Umbilical cord (tissue), 1 donor: ENCODE data around the gene GYS1. TPM values are rescaled to one million over a fixed set of nuclear protein-coding genes. Genes with fewer than 3 reads are reported as not detected.

Experiments
- total RNA-seq: library from RNA; depleted of rRNA; stranded (reverse); fragments of >200 nt; gene quantifications from one replicate; pipeline ENCODE4 v1.2.3, GENCODE V29; 2014; ENCODE audit warnings: low replicate concordance; ENCODE audit not compliant: insufficient read depth

GYS1 gene
- total RNA-seq, 1 donor from 2014 or later, result 46.9 TPM

Other genes with a start within 250 kb of the GYS1 start
- not detected for gene IZUMO1, start 246.4 kb downstream of the GYS1 start, total RNA-seq
- 1.4 TPM for gene FUT1, start 240.7 kb downstream of the GYS1 start, total RNA-seq
- gene FGF21, start 237.8 kb downstream of the GYS1 start, total RNA-seq, result not detected
- 11.1 TPM for gene BCAT2, start 182.3 kb downstream of the GYS1 start, total RNA-seq
- gene HSD17B14, start 156.8 kb downstream of the GYS1 start, total RNA-seq, result 3.4 TPM
- gene PLEKHA4, start 124.7 kb downstream of the GYS1 start, total RNA-seq, result 2.6 TPM
- 138 TPM for gene PPP1R15A, start 120.9 kb downstream of the GYS1 start, total RNA-seq
- gene TULP2, start 94.6 kb downstream of the GYS1 start, total RNA-seq, result not detected
- 160 TPM for gene NUCB1, start 93.0 kb downstream of the GYS1 start, total RNA-seq
- not detected for gene DHDH, start 59.6 kb downstream of the GYS1 start, total RNA-seq
- 59.9 TPM for gene BAX, start 38.4 kb downstream of the GYS1 start, total RNA-seq
- 2,219 TPM for gene FTL, start 28.0 kb downstream of the GYS1 start, total RNA-seq
- 47.2 TPM for gene RUVBL2, start 578 bp upstream of the GYS1 start, total RNA-seq
- gene LHB, start 23.8 kb upstream of the GYS1 start, total RNA-seq, result not detected
- gene CGB3, start 31.0 kb upstream of the GYS1 start, total RNA-seq, result not detected
- 5.5 TPM for gene CGB2, start 38.6 kb upstream of the GYS1 start, total RNA-seq
- not detected for gene CGB1, start 43.6 kb upstream of the GYS1 start, total RNA-seq
- not detected for gene CGB5, start 50.5 kb upstream of the GYS1 start, total RNA-seq
- gene CGB8, start 55.8 kb upstream of the GYS1 start, total RNA-seq, result not detected
- not detected for gene CGB7, start 64.4 kb upstream of the GYS1 start, total RNA-seq
- 4.1 TPM for gene NTF4, start 71.5 kb upstream of the GYS1 start, total RNA-seq
- 0.72 TPM for gene KCNA7, start 79.4 kb upstream of the GYS1 start, total RNA-seq
- gene SNRNP70, start 92.1 kb upstream of the GYS1 start, total RNA-seq, result 143 TPM
- not detected for gene LIN7B, start 121.1 kb upstream of the GYS1 start, total RNA-seq
- gene C19orf73, start 125.8 kb upstream of the GYS1 start, total RNA-seq, result not detected
- 32.5 TPM for gene PPFIA3, start 126.2 kb upstream of the GYS1 start, total RNA-seq
- gene HRC, start 162.1 kb upstream of the GYS1 start, total RNA-seq, result 0.72 TPM
- gene TRPM4, start 164.5 kb upstream of the GYS1 start, total RNA-seq, result 8.2 TPM